Measurements from ENCODE around the gene ANAPC5.

DNA sequence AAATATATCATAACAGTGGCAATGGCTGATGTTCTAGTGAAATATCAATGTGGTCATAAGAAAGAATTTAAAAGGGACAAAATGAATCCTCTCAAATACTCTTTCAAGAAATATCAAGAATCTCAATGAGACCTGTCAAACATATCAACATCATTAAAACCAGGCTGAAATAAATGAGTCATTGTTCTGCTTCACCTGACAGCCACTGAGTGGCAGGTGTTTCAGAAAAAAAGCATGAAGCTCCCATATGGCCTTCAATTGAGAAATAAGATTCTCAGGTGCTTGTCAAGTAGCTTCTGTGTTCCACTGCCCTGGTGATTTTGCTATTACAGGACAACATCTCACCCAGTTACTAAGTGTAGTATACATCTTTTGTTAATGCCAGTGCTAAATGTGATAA lies 21.5 kb downstream of the ANAPC5 start:
- TF ChIP-seq, protein P1, sequence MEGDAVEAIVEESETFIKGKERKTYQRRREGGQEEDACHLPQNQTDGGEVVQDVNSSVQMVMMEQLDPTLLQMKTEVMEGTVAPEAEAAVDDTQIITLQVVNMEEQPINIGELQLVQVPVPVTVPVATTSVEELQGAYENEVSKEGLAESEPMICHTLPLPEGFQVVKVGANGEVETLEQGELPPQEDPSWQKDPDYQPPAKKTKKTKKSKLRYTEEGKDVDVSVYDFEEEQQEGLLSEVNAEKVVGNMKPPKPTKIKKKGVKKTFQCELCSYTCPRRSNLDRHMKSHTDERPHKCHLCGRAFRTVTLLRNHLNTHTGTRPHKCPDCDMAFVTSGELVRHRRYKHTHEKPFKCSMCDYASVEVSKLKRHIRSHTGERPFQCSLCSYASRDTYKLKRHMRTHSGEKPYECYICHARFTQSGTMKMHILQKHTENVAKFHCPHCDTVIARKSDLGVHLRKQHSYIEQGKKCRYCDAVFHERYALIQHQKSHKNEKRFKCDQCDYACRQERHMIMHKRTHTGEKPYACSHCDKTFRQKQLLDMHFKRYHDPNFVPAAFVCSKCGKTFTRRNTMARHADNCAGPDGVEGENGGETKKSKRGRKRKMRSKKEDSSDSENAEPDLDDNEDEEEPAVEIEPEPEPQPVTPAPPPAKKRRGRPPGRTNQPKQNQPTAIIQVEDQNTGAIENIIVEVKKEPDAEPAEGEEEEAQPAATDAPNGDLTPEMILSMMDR (IDR thresholded peaks at IDR 0.05; ENCODE audit: low read depth, low read length, poor library complexity, severe bottlenecking), result no peak
- TF ChIP-seq EZH2phosphoT487 (IDR thresholded peaks at IDR 0.05; ENCODE audit: borderline replicate concordance, low read length), result no peak

Data from DOHH2 (cell line).